Fibroblast of villous mesenchyme (primary cell): ENCODE data around the gene MB. TPM values are rescaled to one million over a fixed set of nuclear protein-coding genes. Genes with fewer than 3 reads are reported as not detected.

Experiments
- DNase-seq: peaks from one replicate; pipeline ENCODE4 v3.0.0-alpha.2; 2010; ENCODE audit warnings: low read depth
- H3K4me3 ChIP-seq: 2 replicates; pipeline ENCODE4 v1.5.1; 2011; ENCODE audit warnings: low read depth, mild to moderate bottlenecking, low read length
- total RNA-seq: library from RNA; depleted of rRNA; stranded (reverse); fragments of >200 nt; gene quantifications from 2 replicates; pipeline ENCODE4 v1.2.3, GENCODE V29; 2012
- TF ChIP-seq, protein P1 (sequence below): IDR thresholded peaks from 2 replicates; pipeline ENCODE4 v1.5.1; 2012; ENCODE audit warnings: low read depth, mild to moderate bottlenecking, low read length; ENCODE audit not compliant: insufficient read depth

MB gene
- total RNA-seq, 1 donor: not detected

DNA sequence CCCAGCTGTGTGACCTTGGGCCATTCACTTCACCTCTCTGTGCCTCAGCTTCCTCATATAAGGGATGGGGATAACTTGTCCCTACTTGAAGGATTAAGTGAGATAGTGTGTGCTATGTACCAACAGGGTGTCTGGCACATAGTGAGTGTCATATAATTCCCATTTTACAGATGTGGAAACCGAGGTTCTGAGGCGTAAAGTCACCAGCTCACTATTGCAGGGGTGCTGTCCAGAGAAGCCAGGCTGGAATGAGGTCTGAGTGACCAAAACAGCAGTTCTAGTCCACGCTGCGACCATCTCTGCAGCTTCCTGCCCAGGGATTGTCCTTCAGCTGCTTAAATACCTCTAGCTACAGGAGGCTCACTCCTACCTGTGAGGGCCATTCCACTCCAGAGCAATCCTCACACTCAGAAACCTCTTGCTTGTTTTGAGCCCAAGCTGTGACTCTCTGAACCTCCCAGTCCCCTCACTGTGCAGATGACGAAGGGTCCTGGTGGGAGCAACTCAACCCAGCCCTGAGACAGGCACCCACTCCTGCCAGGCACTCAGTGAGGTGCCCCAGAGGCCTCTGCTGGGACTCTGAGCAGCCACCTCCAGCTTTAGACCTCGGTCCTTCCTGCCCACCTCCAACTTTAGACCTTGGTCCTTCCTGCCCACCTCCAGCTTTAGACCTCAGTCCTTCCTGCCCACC lies 5.8 kb downstream of the MB start:
- H3K4me3 ChIP-seq: no peak overlapping the region
- DNase-seq: no peak
- TF ChIP-seq, protein P1, sequence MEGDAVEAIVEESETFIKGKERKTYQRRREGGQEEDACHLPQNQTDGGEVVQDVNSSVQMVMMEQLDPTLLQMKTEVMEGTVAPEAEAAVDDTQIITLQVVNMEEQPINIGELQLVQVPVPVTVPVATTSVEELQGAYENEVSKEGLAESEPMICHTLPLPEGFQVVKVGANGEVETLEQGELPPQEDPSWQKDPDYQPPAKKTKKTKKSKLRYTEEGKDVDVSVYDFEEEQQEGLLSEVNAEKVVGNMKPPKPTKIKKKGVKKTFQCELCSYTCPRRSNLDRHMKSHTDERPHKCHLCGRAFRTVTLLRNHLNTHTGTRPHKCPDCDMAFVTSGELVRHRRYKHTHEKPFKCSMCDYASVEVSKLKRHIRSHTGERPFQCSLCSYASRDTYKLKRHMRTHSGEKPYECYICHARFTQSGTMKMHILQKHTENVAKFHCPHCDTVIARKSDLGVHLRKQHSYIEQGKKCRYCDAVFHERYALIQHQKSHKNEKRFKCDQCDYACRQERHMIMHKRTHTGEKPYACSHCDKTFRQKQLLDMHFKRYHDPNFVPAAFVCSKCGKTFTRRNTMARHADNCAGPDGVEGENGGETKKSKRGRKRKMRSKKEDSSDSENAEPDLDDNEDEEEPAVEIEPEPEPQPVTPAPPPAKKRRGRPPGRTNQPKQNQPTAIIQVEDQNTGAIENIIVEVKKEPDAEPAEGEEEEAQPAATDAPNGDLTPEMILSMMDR: no peak

GRCh38 chr22:35610741-35611140 lies 6.4 kb downstream of the MB start:
- no peak overlapping the region for H3K4me3 ChIP-seq
- TF ChIP-seq, protein P1: no peak
- no peak for DNase-seq

DNA sequence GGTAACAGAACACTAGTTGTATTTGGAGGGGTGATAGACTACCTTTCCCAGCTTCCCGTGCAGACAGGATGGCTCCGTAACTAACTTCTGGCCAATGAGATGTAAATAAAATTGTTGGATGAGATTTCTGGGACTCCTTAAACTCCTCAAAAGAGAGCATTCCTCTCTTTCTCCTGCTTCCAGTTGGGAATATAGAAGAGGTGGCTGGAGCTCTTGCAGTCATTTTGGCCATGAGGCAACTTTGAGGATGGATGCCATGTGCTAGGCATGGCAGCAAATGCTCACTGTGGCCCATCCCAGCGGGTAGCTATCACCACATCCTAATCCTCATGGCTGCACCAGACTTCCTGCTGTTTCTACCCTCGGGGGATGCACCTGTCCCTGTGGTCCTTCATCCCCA lies 7.4 kb downstream of the MB start:
- H3K4me3 ChIP-seq: no peak overlapping the region
- TF ChIP-seq, protein P1: no peak
- no peak for DNase-seq

DNA sequence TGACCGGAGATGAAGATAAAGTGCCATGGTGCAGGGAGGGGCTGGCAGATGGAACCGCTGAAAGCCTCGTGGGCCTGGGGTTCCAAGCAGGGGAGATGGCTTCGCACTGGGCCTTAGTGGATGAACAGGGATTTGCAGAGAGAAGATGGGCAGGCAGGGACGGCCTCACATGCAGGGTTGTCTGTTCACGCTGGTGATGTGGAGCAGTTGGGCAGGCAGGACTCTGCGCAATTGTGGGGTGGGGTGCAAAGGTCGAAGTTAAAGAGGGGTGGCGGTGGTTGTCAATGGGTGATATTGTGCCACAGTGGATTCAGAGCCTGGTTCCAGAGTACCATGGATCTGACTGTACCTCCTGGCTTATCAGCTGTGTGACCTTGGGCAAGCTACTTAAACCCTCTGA lies 7.9 kb downstream of the MB start:
- H3K4me3 ChIP-seq: no peak overlapping the region
- TF ChIP-seq, protein P1: no peak
- no peak for DNase-seq

DNA sequence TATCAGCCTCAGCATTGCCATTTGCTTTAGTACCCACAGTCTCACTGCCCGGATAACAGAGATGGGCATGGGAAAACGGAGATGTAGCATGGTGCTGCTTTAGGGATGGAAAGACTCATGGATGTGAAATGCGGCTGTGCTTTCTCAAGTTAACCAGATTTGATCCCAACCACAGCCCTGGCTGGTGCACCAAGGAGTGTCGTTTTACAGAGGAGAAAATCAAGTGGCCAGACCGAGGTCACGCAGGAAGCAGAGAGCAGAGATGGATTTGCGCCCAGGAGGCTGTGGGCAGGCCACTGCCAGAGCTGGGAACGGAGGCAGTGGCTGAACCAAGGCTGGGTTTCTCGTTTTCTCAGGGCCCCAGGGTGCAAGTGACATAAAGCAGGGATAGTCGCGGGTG lies 9.0 kb downstream of the MB start:
- DNase-seq: no peak
- H3K4me3 ChIP-seq: no peak overlapping the region
- TF ChIP-seq, protein P1: no peak

GRCh38 chr22:35606916-35607315 lies 10.2 kb downstream of the MB start:
- H3K4me3 ChIP-seq: no peak overlapping the region
- DNase-seq: no peak
- TF ChIP-seq, protein P1: no peak
